ENCODE results near the gene NUMB. TPM values are rescaled to one million over a fixed set of nuclear protein-coding genes. Genes with fewer than 3 reads are reported as not detected.

NUMB gene
- total and polyA plus RNA-seq, 2 donors (not counting 1 experiment from before 2014, with no cell fraction given) = 36.0 to 151 TPM

- no peak for DNase-seq (ENCODE audit: low read depth in 2 of 2)
- TF ChIP-seq, protein P1, sequence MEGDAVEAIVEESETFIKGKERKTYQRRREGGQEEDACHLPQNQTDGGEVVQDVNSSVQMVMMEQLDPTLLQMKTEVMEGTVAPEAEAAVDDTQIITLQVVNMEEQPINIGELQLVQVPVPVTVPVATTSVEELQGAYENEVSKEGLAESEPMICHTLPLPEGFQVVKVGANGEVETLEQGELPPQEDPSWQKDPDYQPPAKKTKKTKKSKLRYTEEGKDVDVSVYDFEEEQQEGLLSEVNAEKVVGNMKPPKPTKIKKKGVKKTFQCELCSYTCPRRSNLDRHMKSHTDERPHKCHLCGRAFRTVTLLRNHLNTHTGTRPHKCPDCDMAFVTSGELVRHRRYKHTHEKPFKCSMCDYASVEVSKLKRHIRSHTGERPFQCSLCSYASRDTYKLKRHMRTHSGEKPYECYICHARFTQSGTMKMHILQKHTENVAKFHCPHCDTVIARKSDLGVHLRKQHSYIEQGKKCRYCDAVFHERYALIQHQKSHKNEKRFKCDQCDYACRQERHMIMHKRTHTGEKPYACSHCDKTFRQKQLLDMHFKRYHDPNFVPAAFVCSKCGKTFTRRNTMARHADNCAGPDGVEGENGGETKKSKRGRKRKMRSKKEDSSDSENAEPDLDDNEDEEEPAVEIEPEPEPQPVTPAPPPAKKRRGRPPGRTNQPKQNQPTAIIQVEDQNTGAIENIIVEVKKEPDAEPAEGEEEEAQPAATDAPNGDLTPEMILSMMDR (conservative IDR thresholded peaks at IDR 0.05 in 1 of 2, IDR thresholded peaks at IDR 0.05 in 1 of 2; ENCODE audit: low read depth in 1 of 2, low read length in 2 of 2) = no peak
- TF ChIP-seq EZH2 (IDR thresholded peaks at IDR 0.05; ENCODE audit: low read length, missing control alignments) = no peak
- Histone ChIP-seq H2AFZ (ENCODE audit: low read length) (no peak overlapping the region), H3K79me2 (ENCODE audit: control insufficient read depth, insufficient read depth, low read length) (no peaks in the 10 kb centered on the region), H3K4me1 (ENCODE audit: control insufficient read depth, extremely low read depth, insufficient read depth, low read length) (no peaks in the 10 kb centered on the region), H3K4me2 (ENCODE audit: extremely low read depth, insufficient read depth, low read length) (no peak overlapping the region), H3K9me3 (ENCODE audit: control insufficient read depth, insufficient read depth, low read depth, low read length) (no peaks in the 10 kb centered on the region), H3K4me3 (replicated peaks in 1 of 4; ENCODE audit: control extremely low read depth in 1 of 4, insufficient read depth in 1 of 4, low read depth in 3 of 4, low read length in 4 of 4) (no peak overlapping the region), H3K9ac (ENCODE audit: insufficient read depth, low read length) (no peak overlapping the region), H3K36me3 (ENCODE audit: control insufficient read depth, insufficient read depth, low read length) (no peaks in the 10 kb centered on the region), H3K27me3 (ENCODE audit: control insufficient read depth, insufficient read depth, low read length) (no peaks in the 10 kb centered on the region), H3K27ac (ENCODE audit: insufficient read depth, low read length) (no peak overlapping the region), H4K20me1 (ENCODE audit: control insufficient read depth, extremely low read depth, insufficient read depth, low read length) (no peaks in the 10 kb centered on the region)
Observed at GRCh38 chr14:73253323-73253610, 205.1 kb downstream of the NUMB start.

DNA sequence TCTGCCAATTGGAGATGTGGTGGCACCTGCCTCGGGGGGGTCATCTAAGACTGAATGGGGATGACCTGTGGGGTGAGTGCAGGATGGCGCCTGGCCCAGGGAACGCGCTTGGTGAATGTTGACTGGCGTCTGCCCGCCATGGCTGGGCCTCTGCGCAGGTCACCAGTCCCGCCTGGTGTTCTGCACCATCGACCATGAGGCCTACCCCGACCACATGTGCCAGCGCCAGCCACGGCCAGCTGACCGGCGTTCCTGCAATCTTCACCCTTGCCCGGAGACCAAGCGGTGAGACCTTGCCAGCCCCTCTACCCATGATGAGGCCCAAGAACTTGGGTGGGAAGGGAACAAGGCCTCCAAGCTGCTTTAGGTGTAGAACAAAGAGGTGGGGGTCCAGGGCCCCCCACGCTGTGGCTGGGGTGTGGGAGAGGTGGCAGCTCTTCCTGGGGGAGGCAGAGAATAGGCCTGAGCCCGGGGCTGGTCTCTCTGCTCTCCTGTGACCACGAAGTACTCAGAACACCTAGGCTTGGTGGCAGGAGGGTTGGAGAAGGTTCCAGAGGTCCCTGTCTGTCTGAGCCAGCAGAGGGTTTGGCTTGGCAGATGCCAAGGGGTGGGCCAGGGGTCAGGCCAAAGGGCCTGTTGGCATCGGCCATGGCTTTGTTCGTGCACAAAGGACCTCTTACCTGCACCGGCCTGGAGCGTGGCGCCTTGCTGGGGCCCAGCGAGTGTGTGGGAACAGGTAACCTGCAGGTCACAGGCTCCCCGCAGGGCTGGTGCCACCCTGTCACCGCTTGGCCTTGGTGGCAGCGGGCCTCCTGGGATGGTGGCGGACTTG, 205.6 kb downstream of the NUMB start:
- Histone ChIP-seq H3K27me3 (ENCODE audit: control insufficient read depth, insufficient read depth, low read length) (no peaks in the 10 kb centered on the region), H3K4me1 (ENCODE audit: control insufficient read depth, extremely low read depth, insufficient read depth, low read length) (no peaks in the 10 kb centered on the region), H3K9me3 (ENCODE audit: control insufficient read depth, insufficient read depth, low read depth, low read length) (no peaks in the 10 kb centered on the region), H3K9ac (ENCODE audit: insufficient read depth, low read length) (no peak overlapping the region), H3K79me2 (ENCODE audit: control insufficient read depth, insufficient read depth, low read length) (no peaks in the 10 kb centered on the region), H3K36me3 (ENCODE audit: control insufficient read depth, insufficient read depth, low read length) (no peaks in the 10 kb centered on the region), H3K4me3 (replicated peaks in 1 of 4; ENCODE audit: control extremely low read depth in 1 of 4, insufficient read depth in 1 of 4, low read depth in 3 of 4, low read length in 4 of 4) (no peak overlapping the region), H3K4me2 (ENCODE audit: extremely low read depth, insufficient read depth, low read length) (no peak overlapping the region), H3K27ac (ENCODE audit: insufficient read depth, low read length) (no peak overlapping the region), H4K20me1 (ENCODE audit: control insufficient read depth, extremely low read depth, insufficient read depth, low read length) (no peaks in the 10 kb centered on the region), H2AFZ (ENCODE audit: low read length) (no peak overlapping the region)
- no peak for DNase-seq (ENCODE audit: low read depth in 2 of 2)
- no peak for TF ChIP-seq EZH2 (IDR thresholded peaks at IDR 0.05; ENCODE audit: low read length, missing control alignments)
- TF ChIP-seq, protein P1 (conservative IDR thresholded peaks at IDR 0.05 in 1 of 2, IDR thresholded peaks at IDR 0.05 in 1 of 2; ENCODE audit: low read depth in 1 of 2, low read length in 2 of 2) = no peak

DNA sequence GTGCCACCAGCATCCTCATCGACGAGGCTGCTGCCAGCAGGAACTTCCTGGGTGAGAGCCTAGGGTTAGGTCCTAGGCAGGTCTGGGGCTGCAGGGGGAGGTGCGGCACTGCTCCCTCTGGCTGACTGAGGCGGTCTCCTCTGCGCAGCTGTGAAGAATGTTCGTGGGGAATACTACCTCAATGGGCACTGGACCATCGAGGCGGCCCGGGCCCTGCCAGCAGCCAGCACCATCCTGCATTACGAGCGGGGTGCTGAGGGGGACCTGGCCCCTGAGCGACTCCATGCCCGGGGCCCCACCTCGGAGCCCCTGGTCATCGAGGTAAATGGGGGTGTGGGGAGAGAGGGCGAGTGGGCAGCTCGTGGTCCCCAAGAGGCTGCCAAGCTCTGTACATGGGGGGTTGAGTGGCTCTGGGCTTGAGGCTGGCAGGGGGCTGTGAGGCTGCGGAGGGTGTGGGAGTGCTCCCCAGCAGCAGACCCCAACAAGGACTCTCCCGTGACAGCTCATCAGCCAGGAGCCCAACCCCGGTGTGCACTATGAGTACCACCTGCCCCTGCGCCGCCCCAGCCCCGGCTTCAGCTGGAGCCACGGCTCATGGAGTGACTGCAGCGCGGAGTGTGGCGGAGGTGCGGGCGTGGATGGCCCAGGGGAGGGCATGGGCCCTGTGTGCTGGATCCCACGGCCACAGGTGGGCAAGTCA, 206.7 kb downstream of the NUMB start:
- no peak overlapping the region for H2AFZ ChIP-seq (ENCODE audit: low read length)
- H3K9ac ChIP-seq (ENCODE audit: insufficient read depth, low read length) = no peak overlapping the region
- H3K9me3 ChIP-seq (ENCODE audit: control insufficient read depth, insufficient read depth, low read depth, low read length) = no peaks in the 10 kb centered on the region
- no peaks in the 10 kb centered on the region for H3K36me3 ChIP-seq (ENCODE audit: control insufficient read depth, insufficient read depth, low read length)
- no peak overlapping the region for H3K4me3 ChIP-seq (replicated peaks in 1 of 4; ENCODE audit: control extremely low read depth in 1 of 4, insufficient read depth in 1 of 4, low read depth in 3 of 4, low read length in 4 of 4)
- H3K4me1 ChIP-seq (ENCODE audit: control insufficient read depth, extremely low read depth, insufficient read depth, low read length) = no peaks in the 10 kb centered on the region
- H3K27me3 ChIP-seq (ENCODE audit: control insufficient read depth, insufficient read depth, low read length) = no peaks in the 10 kb centered on the region
- no peak overlapping the region for H3K4me2 ChIP-seq (ENCODE audit: extremely low read depth, insufficient read depth, low read length)
- H4K20me1 ChIP-seq (ENCODE audit: control insufficient read depth, extremely low read depth, insufficient read depth, low read length) = no peaks in the 10 kb centered on the region
- no peaks in the 10 kb centered on the region for H3K79me2 ChIP-seq (ENCODE audit: control insufficient read depth, insufficient read depth, low read length)
- DNase-seq (ENCODE audit: low read depth in 2 of 2) = no peak
- no peak overlapping the region for H3K27ac ChIP-seq (ENCODE audit: insufficient read depth, low read length)
- no peak for TF ChIP-seq EZH2 (IDR thresholded peaks at IDR 0.05; ENCODE audit: low read length, missing control alignments)
- TF ChIP-seq, protein P1 (conservative IDR thresholded peaks at IDR 0.05 in 1 of 2, IDR thresholded peaks at IDR 0.05 in 1 of 2; ENCODE audit: low read depth in 1 of 2, low read length in 2 of 2) = no peak
